Activated B cell treated with CpG ODN at 0.5 μM for 24 hours (primary cell): Measurements from ENCODE around the gene ABCG2. TPM values are rescaled to one million over a fixed set of nuclear protein-coding genes. Genes with fewer than 3 reads are reported as not detected.

Experiments used
- ATAC-seq: fragments of 200-7000 bp; cut with Tn5 transposase; one replicate; pipeline ENCODE4 v1.10.0; 2021; ENCODE audit warnings: low read depth, mild to moderate bottlenecking, moderate library complexity
- CTCF ChIA-PET: fragments of 350-600 bp; sonication (Branson Sonifier 250); formaldehyde crosslinking; loops from one replicate; lab custom pipeline; 2021; ENCODE audit warnings: antibody characterized with exemption; lab: Charles Lee
- POLR2A ChIA-PET: fragments of 350-600 bp; sonication (Branson Sonifier 250); formaldehyde crosslinking; loops from one replicate; lab custom pipeline; 2021; ENCODE audit warnings: antibody characterized with exemption; lab: Charles Lee
- DNase-seq: peaks from one replicate; pipeline ENCODE4 v3.0.0; 2022
- H3K27ac Mint-ChIP-seq: one replicate; pipeline ENCODE4 v1.8.0; 2020; ENCODE audit warnings: mixed read lengths
- H3K27me3 Mint-ChIP-seq: one replicate; pipeline ENCODE4 v1.8.0; 2021; ENCODE audit warnings: mixed read lengths
- H3K36me3 Mint-ChIP-seq: one replicate; pipeline ENCODE4 v1.8.0; 2021; ENCODE audit warnings: low read depth, mixed read lengths
- H3K4me1 Mint-ChIP-seq: one replicate; pipeline ENCODE4 v1.8.0; 2021; ENCODE audit warnings: mixed read lengths
- H3K4me3 Mint-ChIP-seq: one replicate; pipeline ENCODE4 v1.8.0; 2020; ENCODE audit warnings: mild to moderate bottlenecking, mixed read lengths
- H3K9me3 Mint-ChIP-seq: one replicate; pipeline ENCODE4 v1.8.0; 2020; ENCODE audit warnings: mixed read lengths
- intact Hi-C: fragments of 100-400 bp; cut with micrococcal nuclease; formaldehyde crosslinking; loops from one replicate; pipeline ENCODE4 v1.15.1; 2024
- total RNA-seq: library from RNA; stranded (reverse); gene quantifications from 2 replicates; pipeline ENCODE4 v1.2.3, GENCODE V29; 2022
- TF ChIP-seq, protein P1 (sequence below): fragments of 200-600 bp; IDR thresholded peaks from one replicate; pipeline ENCODE4 v1.8.0; 2022; ENCODE audit warnings: antibody characterized with exemption, mild to moderate bottlenecking

Gene ABCG2
- total RNA-seq, 1 donor from 2014 or later: 0.13 TPM

DNA sequence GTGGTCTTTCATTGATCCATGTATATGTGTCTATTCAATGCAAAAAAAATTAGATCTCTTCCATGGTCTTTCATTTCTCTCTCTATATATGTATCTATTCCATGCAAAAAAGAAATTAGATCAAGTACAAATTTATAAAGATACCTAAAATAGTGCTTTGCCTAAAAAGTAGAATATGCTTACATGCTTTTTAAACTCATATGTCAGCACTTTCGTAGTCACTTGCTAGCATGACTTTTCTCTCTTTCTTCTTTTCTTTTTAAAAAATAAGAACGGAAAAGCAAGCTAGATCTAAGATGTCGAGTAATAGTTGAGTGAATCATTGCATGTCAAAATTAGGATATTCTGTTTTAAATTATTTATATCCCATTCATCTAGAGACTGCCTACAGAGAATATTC, 100.1 kb downstream of the ABCG2 start:
- Mint-ChIP-seq H3K9me3 (no peaks in the 10 kb centered on the region), H3K36me3 (no peaks in the 10 kb centered on the region), H3K4me3 (no peak overlapping the region), H3K27me3 (no peaks in the 10 kb centered on the region), H3K27ac (no peak overlapping the region), H3K4me1 (no peaks in the 10 kb centered on the region)
- DNase-seq: no peak
- ATAC-seq: no peak
- ChIA-PET POLR2A (no interaction called here), CTCF (no interaction called here)
- TF ChIP-seq, protein P1, sequence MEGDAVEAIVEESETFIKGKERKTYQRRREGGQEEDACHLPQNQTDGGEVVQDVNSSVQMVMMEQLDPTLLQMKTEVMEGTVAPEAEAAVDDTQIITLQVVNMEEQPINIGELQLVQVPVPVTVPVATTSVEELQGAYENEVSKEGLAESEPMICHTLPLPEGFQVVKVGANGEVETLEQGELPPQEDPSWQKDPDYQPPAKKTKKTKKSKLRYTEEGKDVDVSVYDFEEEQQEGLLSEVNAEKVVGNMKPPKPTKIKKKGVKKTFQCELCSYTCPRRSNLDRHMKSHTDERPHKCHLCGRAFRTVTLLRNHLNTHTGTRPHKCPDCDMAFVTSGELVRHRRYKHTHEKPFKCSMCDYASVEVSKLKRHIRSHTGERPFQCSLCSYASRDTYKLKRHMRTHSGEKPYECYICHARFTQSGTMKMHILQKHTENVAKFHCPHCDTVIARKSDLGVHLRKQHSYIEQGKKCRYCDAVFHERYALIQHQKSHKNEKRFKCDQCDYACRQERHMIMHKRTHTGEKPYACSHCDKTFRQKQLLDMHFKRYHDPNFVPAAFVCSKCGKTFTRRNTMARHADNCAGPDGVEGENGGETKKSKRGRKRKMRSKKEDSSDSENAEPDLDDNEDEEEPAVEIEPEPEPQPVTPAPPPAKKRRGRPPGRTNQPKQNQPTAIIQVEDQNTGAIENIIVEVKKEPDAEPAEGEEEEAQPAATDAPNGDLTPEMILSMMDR: no peak
- intact Hi-C loops: no loop called here

DNA sequence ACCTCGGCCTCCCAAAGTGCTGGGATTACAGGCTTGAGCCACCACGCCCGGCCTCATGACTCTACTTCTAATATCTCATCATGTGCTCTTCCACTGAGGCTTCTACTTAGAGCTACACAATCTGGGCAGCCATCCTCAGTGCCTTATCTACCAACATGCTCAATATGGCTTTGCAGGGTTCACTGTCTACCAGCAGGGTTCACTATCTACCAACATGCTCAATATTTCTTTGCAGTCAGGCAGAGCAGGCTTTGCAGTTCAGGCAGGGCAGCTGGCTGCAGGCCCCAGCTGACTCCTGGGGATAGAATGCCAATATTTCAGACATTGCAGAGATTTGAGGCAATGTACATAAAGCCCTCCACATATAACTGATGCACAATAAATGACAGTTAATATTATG, 103.5 kb downstream of the ABCG2 start:
- ChIA-PET POLR2A (no interaction called here), CTCF (no interaction called here)
- TF ChIP-seq, protein P1: no peak
- ATAC-seq: no peak
- intact Hi-C loops: no loop called here
- no peaks in the 10 kb centered on the region for H3K9me3 Mint-ChIP-seq
- no peaks in the 10 kb centered on the region for H3K36me3 Mint-ChIP-seq
- DNase-seq: no peak
- no peaks in the 10 kb centered on the region for H3K4me1 Mint-ChIP-seq
- no peak overlapping the region for H3K4me3 Mint-ChIP-seq
- H3K27ac Mint-ChIP-seq: no peak overlapping the region
- H3K27me3 Mint-ChIP-seq: no peaks in the 10 kb centered on the region

DNA sequence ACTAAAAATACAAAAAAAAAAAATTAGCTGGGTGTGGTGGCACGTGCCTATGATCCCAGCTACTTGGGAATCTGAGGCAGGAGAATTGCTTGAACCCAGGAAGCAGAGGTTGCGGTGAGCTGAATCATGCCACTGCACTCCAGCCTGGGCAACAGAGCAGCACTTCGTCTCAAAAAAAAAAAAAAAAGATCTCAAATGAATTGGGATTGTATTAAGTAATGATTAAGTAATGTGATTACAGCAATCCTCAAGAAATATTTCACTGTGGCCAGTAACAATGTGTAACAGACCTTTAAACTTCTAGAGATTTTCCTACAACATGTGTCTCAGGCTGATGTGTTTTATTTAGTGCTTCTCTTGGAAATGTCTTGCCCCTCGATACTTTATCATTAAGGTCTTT, 104.2 kb downstream of the ABCG2 start:
- no peak overlapping the region for H3K4me3 Mint-ChIP-seq
- H3K27me3 Mint-ChIP-seq: no peaks in the 10 kb centered on the region
- H3K27ac Mint-ChIP-seq: no peak overlapping the region
- ChIA-PET CTCF (no interaction called here), POLR2A (no interaction called here)
- no peak for DNase-seq
- H3K36me3 Mint-ChIP-seq: no peaks in the 10 kb centered on the region
- TF ChIP-seq, protein P1: no peak
- no peaks in the 10 kb centered on the region for H3K9me3 Mint-ChIP-seq
- ATAC-seq: no peak
- intact Hi-C loops: no loop called here
- no peaks in the 10 kb centered on the region for H3K4me1 Mint-ChIP-seq

DNA sequence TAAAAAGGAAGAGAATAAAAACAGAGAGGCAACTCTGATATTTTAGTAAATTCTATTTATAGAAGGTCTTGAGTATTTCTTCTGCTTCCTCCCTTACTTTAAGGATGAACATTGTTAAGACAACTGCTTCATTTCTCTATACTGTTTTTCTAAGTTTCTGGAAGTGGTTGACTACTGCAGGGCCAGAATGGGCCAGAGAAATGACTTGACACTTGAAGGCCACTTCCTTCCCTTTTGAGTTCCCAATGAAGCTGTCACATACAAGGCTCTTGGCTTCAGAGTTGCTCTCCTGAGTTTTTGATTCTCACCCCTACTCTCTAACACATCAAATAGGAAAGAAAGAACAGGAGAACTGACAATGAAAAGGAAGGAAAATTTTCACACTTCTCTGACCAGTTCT, 113.4 kb downstream of the ABCG2 start:
- intact Hi-C loops: no loop called here
- DNase-seq: no peak

DNA sequence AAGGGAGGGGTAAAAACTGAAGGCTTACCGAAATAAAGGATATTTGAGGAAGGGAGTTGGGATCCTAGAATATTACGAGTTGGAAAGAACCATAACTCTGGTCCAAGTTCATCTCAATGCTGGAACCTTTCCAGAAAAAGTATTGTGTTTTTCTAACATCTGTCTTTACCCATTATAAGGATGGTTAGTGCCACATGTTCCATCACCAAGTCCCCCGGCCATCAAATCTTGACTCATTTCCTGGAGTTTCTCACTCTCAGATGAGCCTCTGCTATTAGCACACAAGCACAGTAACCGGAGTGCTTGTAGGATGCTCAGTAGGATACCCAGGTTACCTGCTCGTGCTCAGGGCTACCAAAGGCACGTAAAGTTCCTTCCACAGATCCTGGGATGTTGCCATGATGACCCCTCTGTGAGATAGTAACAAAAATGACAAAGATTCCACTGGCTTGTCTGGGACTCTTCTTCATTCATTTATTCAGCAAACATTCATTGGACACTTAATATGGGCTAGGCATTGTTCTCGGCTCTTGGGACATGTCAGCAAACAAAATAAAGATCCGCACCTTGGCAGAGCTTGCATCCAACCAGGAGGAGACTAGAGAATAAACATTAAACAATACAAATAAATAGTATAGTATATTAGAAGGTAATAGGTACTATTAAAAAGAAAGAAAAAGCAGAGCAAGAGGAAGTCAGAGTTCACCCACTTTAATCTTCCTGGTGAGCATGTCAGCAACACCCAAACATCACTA, 114.7 kb downstream of the ABCG2 start:
- Mint-ChIP-seq H3K4me3 (no peak overlapping the region), H3K36me3 (peaks cover 9% of the 10 kb centered on the region), H3K27ac (no peak overlapping the region), H3K4me1 (no peaks in the 10 kb centered on the region), H3K9me3 (no peaks in the 10 kb centered on the region), H3K27me3 (no peaks in the 10 kb centered on the region)
- POLR2A ChIA-PET: no interaction called here
- no peak for ATAC-seq
- intact Hi-C loops: no loop called here
- TF ChIP-seq, protein P1: no peak
- DNase-seq: no peak
- CTCF ChIA-PET: no interaction called here

More for the DNA sequence above, 113.4 kb downstream of the ABCG2 start:
- CTCF ChIA-PET: no interaction called here
- Mint-ChIP-seq H3K36me3 (peaks cover 8% of the 10 kb centered on the region), H3K27me3 (no peaks in the 10 kb centered on the region), H3K4me3 (no peak overlapping the region), H3K4me1 (no peaks in the 10 kb centered on the region), H3K27ac (no peak overlapping the region), H3K9me3 (no peaks in the 10 kb centered on the region)
- TF ChIP-seq, protein P1: no peak
- ATAC-seq: no peak
- POLR2A ChIA-PET: no interaction called here
